Stomach smooth muscle (tissue), 2 donors: Measurements from ENCODE around the gene MYRFL.

ENCODE experiments used
- H3K27ac ChIP-seq: one replicate; pipeline ENCODE4 v1.7.0; 2013; ENCODE audit warnings: mild to moderate bottlenecking, low read length, inconsistent platforms
- H3K27me3 ChIP-seq, 2 donors: one replicate each; pipeline ENCODE4 v1.7.0; 2013; ENCODE audit warnings: low read length in 2 of 2; ENCODE audit not compliant: insufficient read depth in 2 of 2, control insufficient read depth in 1 of 2
- H3K36me3 ChIP-seq, 2 donors: one replicate each; pipeline ENCODE4 v1.7.0; 2013; ENCODE audit warnings: low read length in 2 of 2; ENCODE audit not compliant: control insufficient read depth in 2 of 2, insufficient read depth in 2 of 2
- H3K4me1 ChIP-seq: one replicate; pipeline ENCODE4 v1.7.0; 2013; ENCODE audit warnings: low read length; ENCODE audit not compliant: control insufficient read depth, insufficient read depth
- H3K4me3 ChIP-seq, 2 donors: one replicate each; pipeline ENCODE4 v1.7.0; 2013; ENCODE audit warnings: low read length in 2 of 2
- H3K9ac ChIP-seq, 2 donors: one replicate each; pipeline ENCODE4 v1.7.0; 2013; ENCODE audit warnings: low read length in 2 of 2, mild to moderate bottlenecking in 1 of 2
- H3K9me3 ChIP-seq, 2 donors: one replicate each; pipeline ENCODE4 v1.7.0; 2013; ENCODE audit warnings: low read length in 2 of 2; ENCODE audit not compliant: control insufficient read depth in 2 of 2
- donor health status: healthy.
- donor health status: Pancreatic carcinoma.

MYRFL gene

GRCh38 chr12:69949311-69950002, 124.4 kb downstream of the MYRFL start:
- H3K9me3 ChIP-seq = peaks cover 0 to 2% of the 10 kb centered on the region in 2 donors
- no peaks in the 10 kb centered on the region for H3K36me3 ChIP-seq
- H3K27me3 ChIP-seq = no peaks in the 10 kb centered on the region
- H3K4me3 ChIP-seq = no peak overlapping the region
- H3K27ac ChIP-seq = no peak overlapping the region
- H3K4me1 ChIP-seq = no peaks in the 10 kb centered on the region
- H3K9ac ChIP-seq = no peak overlapping the region

- H3K27me3 ChIP-seq = no peaks in the 10 kb centered on the region
- no peak overlapping the region for H3K4me3 ChIP-seq
- H3K27ac ChIP-seq = no peak overlapping the region
- H3K4me1 ChIP-seq = no peaks in the 10 kb centered on the region
- no peaks in the 10 kb centered on the region for H3K36me3 ChIP-seq
- H3K9me3 ChIP-seq = peaks cover 0 to 2% of the 10 kb centered on the region in 2 donors
- no peak overlapping the region for H3K9ac ChIP-seq
These were observed 126.1 kb downstream of the MYRFL start for GRCh38 chr12:69951108-69951507.

- Histone ChIP-seq H3K4me1 (no peaks in the 10 kb centered on the region), H3K36me3 (no peaks in the 10 kb centered on the region), H3K4me3 (no peak overlapping the region), H3K9me3 (peaks cover 0 to 2% of the 10 kb centered on the region in 2 donors), H3K27ac (no peak overlapping the region), H3K27me3 (no peaks in the 10 kb centered on the region), H3K9ac (no peak overlapping the region)
These were observed 127.9 kb downstream of the MYRFL start for GRCh38 chr12:69952890-69953289.

- Histone ChIP-seq H3K4me3 (no peak overlapping the region), H3K27me3 (no peaks in the 10 kb centered on the region), H3K27ac (no peak overlapping the region), H3K9me3 (no peaks in the 10 kb centered on the region), H3K9ac (no peak overlapping the region), H3K4me1 (no peaks in the 10 kb centered on the region), H3K36me3 (no peaks in the 10 kb centered on the region)
These were observed 136.2 kb downstream of the MYRFL start for GRCh38 chr12:69961246-69961645.

- no peaks in the 10 kb centered on the region for H3K27me3 ChIP-seq
- H3K4me3 ChIP-seq = no peak overlapping the region
- H3K36me3 ChIP-seq = no peaks in the 10 kb centered on the region
- H3K9me3 ChIP-seq = no peaks in the 10 kb centered on the region
- no peaks in the 10 kb centered on the region for H3K4me1 ChIP-seq
- no peak overlapping the region for H3K27ac ChIP-seq
- H3K9ac ChIP-seq = no peak overlapping the region
These were observed 141.4 kb downstream of the MYRFL start for GRCh38 chr12:69966409-69966808.

DNA sequence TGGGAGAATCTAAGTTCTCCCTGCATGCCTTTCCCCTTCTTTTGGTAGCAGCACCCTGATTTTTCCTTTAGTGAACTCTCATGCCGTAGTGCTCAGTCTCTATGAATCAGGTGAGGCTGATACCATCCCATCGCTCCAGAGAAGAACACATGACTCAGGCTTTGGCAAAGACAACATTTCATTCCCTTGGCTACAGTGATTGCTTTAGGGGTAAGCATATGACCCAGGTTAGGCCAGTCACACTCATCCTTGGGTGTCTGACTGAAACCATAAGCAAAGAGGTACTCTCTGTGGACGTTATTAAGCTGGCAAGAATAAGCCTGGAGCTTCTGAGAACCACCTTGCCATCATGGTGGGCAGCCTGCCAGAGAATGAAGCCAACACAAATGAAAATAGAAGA, 141.8 kb downstream of the MYRFL start:
- H3K9me3 ChIP-seq = no peaks in the 10 kb centered on the region
- H3K27ac ChIP-seq = no peak overlapping the region

GRCh38 chr12:69969011-69969410, 144.0 kb downstream of the MYRFL start:
- Histone ChIP-seq H3K27me3 (no peaks in the 10 kb centered on the region), H3K9me3 (no peaks in the 10 kb centered on the region), H3K27ac (no peak overlapping the region), H3K36me3 (no peaks in the 10 kb centered on the region), H3K4me3 (no peak overlapping the region), H3K4me1 (no peaks in the 10 kb centered on the region), H3K9ac (no peak overlapping the region)

More for the DNA sequence above, 141.8 kb downstream of the MYRFL start:
- H3K4me3 ChIP-seq = no peak overlapping the region
- no peaks in the 10 kb centered on the region for H3K27me3 ChIP-seq
- no peaks in the 10 kb centered on the region for H3K36me3 ChIP-seq
- H3K4me1 ChIP-seq = no peaks in the 10 kb centered on the region
- H3K9ac ChIP-seq = no peak overlapping the region

DNA sequence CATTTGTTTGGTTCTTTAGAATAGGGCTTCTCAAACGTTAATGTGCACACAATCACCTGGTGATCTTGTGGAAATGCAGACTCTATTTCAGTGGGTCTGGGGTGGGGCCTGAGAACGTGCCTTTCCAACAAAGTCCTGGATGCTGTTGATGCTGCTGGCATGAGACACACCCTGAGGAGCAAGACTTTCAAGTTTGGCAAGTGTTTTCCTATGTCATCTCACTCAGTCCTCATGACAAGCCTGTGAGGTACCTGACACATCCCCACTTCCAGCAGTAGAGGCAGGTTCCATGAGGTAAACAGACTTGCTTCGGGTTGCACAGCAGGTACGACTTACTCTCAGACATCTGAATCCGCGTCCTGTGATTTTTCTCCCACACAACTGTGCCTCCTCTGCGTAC, 147.1 kb downstream of the MYRFL start:
- Histone ChIP-seq H3K4me1 (no peaks in the 10 kb centered on the region), H3K27me3 (peaks cover 0 to 2% of the 10 kb centered on the region in 2 donors), H3K4me3 (no peak overlapping the region), H3K27ac (no peak overlapping the region), H3K9ac (no peak overlapping the region), H3K9me3 (no peaks in the 10 kb centered on the region), H3K36me3 (no peaks in the 10 kb centered on the region)

DNA sequence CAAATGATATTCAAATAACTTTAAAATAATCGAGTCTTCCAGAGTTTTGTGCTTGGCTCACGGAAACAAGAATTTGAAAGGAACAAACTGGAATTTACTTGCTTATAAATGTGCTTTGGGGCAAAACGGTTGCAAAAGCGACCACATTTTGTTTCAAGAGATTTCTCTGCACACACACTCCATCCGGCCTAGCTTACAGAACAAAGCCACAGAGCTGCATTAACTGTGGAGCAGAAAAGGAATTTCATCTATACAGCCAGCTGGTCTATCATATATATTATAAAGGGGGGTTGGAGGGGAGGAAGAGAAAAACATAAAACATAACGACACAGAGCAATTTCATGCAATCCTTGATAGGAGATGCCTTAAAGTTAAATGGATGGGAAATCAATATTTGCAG, 153.0 kb downstream of the MYRFL start:
- H3K4me3 ChIP-seq = no peak overlapping the region

GRCh38 chr12:69981881-69982475, 157.0 kb downstream of the MYRFL start:
- Histone ChIP-seq H3K9me3 (no peaks in the 10 kb centered on the region), H3K9ac (no peak overlapping the region), H3K27me3 (no peaks in the 10 kb centered on the region), H3K36me3 (no peaks in the 10 kb centered on the region), H3K4me1 (no peaks in the 10 kb centered on the region), H3K4me3 (no peak overlapping the region), H3K27ac (no peak overlapping the region)

More for the DNA sequence above, 153.0 kb downstream of the MYRFL start:
- H3K9me3 ChIP-seq = no peaks in the 10 kb centered on the region
- no peaks in the 10 kb centered on the region for H3K4me1 ChIP-seq
- H3K27me3 ChIP-seq = peaks cover 0 to 2% of the 10 kb centered on the region in 2 donors
- no peak overlapping the region for H3K27ac ChIP-seq
- H3K36me3 ChIP-seq = no peaks in the 10 kb centered on the region
- H3K9ac ChIP-seq = no peak overlapping the region

DNA sequence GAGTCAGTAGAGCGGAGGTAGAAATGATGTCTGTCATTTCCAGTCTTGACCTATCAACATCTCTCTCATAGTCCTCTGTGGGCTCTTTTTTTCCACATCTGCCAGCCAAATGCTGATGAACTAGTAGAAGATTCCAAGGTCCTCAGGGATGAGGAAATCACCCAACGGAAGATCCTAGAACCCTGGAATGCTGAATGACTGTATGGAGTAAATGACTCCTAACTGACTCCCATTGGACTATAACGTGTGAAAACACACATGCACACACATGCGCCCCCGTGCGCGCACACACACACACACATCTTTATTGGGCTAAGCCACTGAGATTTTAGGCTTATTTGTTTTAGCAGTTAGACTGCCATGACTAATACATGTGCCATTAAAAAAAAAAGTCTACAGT, 159.2 kb downstream of the MYRFL start:
- Histone ChIP-seq H3K27me3 (no peaks in the 10 kb centered on the region), H3K36me3 (no peaks in the 10 kb centered on the region), H3K4me3 (no peak overlapping the region), H3K9ac (no peak overlapping the region), H3K4me1 (no peaks in the 10 kb centered on the region), H3K9me3 (no peaks in the 10 kb centered on the region), H3K27ac (no peak overlapping the region)
